Activated CD8-positive, alpha-beta memory T cell treated with anti-CD3 and anti-CD28 coated beads, Interleukin-2, amount 50 U/mL, for 1 hour (primary cell): ENCODE data around the gene CPLANE2.
"Not testable (repeated sequence)": the region's sequence is repeated elsewhere in the genome, so short reads cannot be mapped to it uniquely, and the experiment has no call there.

ENCODE experiments used
- DNase-seq: peaks from one replicate; pipeline ENCODE4 v3.0.0-alpha.2; 2020; ENCODE audit errors: extremely low read depth

CPLANE2 gene

DNA sequence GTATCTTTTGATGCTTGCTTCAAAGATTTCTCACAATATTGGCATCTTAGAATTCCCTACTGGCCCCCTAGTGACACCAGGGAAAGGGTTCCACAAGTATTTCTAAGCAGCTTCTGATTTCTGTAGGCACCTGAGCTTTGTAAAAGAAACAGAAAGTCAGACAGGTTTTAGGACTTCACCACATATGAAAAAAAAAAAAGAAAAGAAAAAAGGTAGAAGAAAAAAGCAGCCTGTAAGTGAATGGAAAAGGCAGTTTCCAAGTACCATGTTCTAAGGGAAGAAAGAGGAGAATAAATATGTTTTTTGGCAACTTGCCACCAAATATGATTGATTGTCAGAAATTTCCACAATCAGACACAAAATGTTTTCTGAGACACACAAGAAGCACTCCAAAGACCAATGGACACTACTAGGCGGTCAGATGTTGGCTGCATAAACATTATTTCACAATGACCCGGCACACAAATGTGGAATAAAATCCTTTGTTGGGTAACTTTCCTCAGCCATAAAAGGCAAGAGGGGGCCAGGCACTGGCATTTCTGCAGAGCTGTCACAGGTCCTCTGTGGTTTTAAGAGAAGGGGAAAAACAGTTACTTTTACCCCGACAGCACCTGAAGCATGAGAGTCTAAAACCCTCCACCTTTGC is 12.7 kb upstream of the CPLANE2 start:
- no peak for DNase-seq

DNA sequence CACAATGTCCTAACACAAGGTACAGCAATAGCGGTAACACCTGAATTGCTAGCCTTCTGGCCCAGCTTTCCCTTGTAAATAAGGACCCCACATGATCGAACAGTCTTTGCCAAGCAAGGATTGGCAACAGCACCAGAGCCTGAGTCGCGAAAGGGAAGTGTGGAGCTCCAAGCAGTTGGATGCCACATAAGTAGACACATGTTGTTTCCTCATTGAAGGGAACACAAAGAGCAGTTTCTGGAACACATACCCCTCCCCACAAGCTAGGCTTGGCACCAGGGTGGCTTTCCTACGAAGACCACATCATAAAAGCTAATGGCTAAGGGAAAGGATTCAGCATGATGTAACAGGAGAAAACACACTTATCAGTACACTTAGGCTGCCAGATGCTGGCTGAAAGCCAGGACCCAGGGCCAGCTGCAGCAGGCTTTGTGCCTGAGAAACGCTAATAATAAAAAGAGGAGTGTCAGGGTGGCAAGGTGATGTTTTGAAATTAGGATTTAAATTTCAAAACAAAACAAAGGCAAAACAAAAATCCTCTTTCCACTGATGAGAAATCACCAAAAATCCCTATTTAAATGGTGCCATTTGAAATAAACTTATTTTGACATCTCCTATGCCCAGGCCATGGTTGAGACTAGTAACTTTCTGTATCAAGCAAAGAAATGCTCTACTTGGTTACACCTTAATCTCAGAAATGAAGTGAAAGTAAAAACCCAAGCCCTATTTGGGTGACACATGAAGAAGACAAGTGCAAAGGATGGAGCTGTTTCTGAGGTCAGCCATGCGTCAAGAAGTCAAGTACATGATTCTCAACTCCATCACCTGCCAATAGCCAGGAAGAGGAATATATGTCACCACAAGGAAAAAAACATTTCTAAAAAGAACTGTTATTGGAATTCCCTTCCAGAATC is 11.9 kb upstream of the CPLANE2 start:
- no peak for DNase-seq

DNA sequence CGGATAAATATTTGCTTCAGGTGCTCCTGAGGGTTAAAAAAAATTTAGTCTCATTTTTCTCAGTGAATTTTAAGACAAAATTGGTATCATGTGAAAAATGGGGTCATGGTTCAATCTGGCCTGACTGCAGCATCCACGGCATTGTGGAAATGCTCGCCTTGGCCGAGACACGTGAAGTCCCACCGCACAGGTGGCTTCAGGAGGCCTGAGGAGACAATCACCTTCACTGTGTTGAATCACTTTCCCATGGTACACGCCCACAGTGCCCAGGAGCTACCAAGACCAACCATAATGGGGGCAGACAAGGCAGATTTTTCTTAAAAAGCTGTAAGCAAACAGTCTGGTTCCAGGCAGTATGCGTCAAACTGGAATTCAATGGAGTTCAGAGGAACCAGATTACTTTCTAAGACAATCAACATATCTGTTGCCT is 11.0 kb upstream of the CPLANE2 start:
- DNase-seq = no peak

DNA sequence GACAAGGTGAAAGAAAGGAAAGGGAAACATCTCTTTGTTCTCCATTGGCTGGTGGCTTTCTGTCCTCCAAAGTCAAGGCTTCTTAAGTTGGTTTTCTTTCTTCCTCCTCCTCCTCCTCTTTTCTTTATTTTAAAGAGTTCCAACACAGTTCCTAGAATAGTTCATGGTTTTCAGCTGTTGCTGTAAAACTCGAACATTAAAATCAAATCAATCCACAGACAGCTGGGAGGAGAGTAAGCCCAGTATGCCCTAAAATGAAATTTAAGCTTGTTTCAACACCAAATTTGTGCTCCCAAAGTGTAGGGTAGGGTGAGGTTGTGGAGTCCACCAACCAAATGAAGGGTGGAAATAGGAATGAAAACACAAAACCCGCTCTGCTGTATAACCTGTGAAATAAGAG is 10.5 kb upstream of the CPLANE2 start:
- no peak for DNase-seq

DNA sequence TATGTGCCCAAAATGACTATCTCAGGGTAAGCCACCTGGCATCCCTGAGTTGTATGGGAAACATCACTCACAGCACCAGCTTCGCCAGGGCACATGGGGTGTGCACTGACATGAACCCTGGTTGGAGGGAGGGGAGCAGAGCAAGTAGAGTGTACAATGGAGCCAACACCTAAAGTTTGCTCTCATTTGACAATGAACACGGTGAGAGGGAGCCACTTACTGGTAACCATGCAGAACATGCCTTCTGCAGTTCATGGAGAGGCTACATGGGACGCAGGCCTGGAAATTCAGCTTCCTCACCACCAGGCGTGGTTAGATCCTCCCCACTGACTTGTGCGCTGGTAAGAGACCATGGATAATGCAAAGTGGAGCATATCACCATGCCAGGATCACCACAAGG is 10.0 kb upstream of the CPLANE2 start:
- DNase-seq = no peak

DNA sequence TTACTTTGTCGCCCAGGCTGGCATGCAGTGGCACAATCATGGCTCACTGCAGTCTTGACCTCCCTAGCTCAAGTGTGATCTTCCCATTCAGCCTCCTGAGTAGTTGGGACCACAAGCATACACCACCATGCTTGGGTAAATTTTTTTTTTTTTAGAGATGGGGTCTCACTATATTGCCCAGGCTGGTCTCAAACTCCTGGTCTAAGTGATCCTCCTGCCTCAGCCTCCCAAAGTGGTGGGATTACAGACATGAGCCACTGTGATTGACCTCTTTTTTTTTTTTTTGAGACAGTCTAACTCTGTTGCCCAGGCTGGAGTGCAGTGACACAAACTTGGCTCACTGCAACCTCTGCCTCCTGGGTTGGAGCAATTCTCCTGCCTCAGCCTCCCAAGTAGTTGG is 9.3 kb upstream of the CPLANE2 start:
- DNase-seq = not testable (repeated sequence)

DNA sequence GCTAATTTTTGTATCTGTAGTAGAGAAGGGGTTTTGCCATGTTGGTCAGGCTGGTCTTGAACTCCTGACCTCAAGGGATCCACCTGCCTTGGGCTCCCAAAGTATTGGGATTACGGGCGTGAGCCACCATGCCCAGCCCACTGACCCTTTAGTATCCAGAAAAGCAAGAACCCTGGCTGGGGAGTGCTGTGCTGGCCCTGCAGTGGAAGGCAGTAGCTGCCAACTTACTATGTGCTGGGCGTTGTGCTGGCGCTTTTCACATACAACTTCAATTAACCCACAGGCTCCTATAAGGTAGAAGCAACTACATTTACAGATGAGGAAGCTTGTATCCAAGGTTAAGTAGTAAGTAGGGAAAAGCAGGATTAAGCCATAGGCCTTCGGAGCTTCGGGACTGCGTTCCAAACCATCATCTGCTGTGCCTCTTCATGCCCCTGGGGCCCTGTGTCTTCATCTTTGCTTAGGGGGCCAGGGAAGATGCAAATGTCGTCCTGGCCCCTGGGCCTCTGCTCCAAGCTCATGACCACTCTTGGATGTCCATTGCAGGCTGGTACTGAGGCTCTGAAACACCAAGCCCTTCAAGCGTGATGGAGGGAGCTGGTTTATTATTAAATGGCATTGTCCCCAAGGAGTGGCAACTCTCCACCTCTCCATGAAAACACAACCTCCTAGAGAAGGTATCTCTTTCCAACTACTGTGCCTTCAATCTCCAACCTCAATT is 8.7 kb upstream of the CPLANE2 start:
- no peak for DNase-seq

DNA sequence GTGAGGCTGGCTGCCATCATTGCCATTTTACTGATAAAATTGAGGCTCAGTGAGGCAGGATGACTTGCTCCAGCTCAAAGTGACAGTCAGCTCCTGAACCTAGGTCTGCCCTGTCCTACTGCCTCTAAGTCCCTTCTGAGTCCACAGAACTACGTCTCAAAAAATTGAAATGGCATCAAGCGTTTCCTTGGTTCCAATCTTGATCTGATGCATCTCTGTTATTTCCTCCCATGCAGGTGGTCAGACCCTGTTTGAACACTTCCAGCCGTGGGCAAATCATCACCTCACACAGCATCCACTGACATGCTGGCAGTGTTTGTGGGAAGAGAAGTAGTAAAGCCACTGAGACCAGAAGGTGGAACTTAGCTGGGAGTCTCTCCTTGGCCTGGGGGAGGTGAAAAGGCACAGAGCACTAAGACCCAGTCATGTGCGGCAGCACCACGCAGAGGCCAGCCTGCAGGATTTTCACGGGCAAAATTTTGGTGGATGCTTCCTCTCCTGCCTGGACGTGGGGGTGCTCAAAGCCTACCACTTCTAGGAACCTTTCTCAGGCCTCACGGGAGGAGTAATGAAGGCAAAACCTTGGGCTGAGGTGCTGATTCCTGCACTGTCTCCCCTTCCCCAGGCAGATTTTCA is 7.8 kb upstream of the CPLANE2 start:
- DNase-seq = no peak

DNA sequence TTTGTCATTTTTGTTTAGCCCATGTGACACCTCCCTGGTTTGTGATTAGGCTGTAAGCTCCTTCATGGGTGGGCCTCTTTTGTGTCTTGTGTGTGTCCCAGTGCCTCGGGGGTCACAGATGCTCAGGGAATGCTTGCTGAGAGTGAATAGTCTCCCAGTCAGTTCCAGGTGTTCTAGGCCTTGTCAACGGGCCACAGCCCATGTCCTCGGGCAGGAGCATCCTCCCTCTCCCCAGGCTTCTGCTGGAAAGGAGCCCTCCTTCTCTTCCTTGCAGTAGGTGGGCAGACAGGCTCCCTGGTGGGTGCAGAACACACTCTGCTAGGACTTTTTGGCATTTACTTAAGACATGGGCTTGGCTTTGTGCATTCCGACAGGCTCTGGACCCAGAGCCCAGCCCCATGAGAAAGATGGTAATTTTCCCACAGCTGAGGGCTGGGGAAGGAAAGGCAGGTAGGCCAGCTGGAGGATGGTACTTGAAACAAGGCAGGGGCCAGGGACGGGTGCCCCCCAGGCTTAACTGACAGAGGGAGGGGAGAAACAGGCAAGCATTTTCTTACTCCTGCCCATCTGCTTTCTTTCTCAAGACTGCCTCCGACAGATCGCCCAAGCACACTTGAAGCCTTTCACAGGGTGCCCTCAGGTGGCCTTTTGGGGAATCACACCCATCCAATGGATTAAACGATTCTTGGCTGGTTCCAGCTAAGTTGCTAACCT is 7.1 kb upstream of the CPLANE2 start:
- peak; percentile 33 for DNase-seq

DNA sequence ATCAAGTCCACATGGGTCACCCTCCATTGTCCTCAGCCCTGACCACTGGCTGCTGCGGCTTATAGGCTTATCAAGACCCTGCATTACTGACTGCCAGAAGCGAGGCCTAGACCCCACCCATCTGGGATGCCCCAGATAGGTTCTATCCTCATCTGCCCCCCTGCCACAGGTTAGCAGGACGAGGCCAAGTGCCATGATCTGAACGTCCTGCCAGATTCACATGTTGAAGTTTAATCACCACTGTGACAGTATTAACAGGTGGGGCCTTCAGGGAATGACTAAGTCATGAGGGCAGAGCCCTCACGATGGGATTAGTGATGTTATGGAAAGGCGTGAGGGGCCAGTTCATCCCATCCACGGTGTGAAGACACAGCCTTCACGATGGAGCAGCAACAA is 6.2 kb upstream of the CPLANE2 start:
- DNase-seq = no peak

DNA sequence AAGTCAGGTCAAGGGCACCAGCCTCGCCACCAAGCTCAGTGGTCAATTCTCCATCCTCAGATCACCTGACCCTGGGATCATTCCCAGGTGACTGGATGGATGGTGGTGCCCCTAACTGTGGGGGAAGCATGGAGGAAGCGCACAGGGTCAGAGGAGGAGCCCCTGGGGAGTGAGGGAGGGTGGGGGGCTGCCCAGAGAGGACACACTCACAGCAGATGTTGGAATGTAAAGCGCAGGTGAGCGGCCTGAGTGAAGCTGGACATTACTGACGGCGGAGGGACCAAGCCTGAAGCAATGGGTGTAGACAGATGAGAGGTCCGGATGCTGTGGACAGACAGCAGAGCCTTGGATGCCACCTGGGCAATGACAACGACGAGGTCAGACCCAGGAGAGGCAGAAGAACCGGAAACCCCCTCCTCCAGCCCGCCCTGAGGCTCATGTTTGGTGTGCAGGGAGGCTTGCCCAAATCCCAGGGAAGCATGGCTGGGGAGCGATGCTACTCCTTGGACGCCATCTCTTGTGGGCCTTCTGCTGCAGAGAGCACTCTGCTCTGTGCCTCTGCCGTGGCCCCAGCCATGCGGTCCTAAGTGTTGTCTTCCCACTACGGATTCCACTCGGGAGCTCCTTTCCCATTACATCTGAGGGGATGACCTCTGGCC is 5.7 kb upstream of the CPLANE2 start:
- DNase-seq = no peak

DNA sequence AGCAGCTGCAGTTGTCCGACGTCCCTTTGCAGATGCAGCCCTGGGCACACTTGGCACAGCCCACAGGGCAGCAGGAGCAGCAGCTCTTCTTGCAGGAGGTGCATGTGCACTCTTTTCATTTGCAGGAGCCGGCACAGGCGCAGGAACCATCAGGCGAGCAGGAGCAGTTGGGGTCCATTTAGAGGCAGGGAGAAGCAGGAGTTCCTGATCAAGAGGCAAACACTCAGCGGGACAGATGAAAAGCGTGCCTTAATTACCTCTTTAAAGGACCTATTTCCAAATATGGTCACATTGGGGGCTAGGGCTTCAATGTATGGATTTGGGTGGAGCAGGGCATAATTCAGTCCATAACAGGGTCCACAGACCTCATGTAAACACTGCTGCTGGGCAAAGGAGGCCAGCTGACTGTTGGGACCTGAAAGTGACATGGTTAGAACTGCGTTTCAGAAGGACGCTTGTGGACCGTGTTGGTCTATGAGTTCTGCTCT is 4.3 kb upstream of the CPLANE2 start:
- no peak for DNase-seq

DNA sequence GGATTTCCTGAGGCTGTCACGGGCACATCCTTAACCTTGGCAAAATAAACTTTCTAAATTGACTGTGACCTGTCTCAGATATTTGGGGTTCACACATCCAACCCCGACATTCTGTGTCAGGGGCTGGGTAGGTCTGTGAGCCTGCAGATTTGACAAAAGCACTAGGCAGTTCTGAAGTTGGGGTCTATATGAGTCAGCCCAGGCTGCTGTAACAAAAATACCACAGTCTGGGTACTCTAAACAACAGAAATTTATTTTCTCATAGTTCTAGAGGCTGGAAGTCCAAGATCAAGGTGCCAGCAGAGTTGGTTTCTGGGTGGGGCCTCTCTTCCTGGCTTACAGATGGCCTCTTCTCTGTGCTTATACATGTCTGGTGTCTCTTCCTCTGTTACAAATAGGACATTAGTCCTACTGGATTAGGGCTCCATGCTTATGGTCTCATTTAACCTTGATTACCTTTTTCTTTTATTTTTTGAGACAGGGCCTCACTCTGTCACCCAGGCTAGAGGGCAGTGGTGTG is 3.0 kb upstream of the CPLANE2 start:
- DNase-seq = no peak

DNA sequence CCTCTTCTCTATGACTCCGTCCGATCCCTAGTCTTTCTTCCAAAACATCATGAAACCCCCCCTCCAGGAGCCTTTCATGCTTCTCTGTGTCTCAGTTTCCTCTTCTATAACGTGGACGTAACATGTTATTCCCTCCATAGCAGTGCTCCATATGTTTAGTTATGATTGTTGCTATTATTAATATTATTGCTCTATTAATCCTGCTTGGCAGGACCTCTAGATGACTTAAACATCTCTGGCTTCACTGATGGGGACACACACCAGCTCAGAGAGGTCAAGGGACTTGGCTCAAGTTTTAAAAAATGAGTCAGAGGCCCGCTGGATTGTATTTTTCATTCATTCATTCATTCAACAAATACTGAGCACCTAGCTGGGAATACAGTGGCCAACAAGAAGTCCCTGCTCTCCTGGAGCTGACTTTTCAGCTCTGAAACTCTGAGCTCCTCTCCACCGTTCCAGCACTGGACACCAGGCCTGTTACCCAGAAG is 404 bp upstream of the CPLANE2 start:
- DNase-seq = no peak

DNA sequence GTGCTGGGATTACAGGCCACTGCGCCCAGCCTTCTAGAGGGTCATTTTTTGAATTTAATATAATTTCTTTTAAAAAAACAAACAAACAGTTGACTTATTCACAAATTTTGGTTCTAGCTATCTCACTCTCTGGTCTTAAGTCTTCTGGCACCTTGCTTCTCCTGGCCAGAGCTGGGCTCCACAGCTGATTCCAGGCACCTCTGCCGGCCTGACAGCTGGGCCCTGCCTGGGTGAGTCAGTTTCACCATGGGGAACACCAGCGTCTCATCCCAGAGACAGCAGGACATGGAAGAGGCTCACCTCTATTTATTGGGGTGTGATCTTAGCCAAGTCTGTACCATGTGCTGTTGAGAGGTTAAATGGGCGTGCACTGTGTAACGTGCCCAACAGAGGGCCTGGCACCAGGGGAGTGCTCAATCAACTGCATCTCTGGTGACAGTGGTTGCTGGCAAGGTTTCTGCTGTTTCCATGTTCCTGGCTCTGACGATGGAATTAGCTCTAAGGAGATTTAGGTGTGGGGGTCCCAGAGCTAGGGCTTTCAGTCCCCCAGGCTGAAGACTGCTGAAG is 956 bp downstream of the CPLANE2 start:
- DNase-seq = no peak

DNA sequence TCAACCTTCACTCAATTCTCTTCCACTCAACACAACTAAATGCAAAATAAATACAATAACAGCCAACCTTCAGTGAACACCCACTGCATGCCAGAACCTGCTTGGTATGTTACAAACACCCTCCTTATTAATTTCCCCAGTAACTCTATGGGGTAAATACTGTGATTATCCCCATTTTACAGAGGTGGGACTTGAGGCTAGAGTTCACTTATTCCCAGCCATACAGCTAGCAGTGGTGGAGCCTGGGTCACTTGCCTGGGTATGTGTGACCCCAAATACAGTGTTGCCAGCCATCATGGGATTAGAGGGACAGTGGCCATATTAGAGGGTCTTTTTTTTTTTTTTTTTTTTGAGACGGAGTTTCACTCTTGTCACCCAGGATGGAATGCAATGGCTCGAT is 1.6 kb downstream of the CPLANE2 start:
- no peak for DNase-seq

DNA sequence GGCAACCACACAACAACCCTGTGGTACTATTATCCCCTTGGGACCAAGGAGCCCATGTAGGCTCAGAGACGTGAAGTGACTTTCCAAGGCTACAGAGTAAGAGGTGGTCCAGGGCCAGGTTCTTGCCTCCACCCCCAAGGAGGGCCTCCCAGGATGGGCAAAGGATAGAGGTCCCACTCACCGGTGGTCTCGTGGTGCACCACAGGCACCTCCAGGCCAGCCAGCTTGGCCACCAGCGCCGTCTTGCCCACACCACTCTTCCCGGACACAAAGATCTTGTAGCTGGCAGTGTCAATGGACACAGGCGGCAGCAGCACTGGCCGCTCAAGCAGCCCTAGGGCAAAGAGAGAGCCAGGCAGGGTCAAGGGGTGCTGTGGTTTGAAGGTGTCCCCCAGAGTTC is 3.6 kb downstream of the CPLANE2 start:
- no peak for DNase-seq

DNA sequence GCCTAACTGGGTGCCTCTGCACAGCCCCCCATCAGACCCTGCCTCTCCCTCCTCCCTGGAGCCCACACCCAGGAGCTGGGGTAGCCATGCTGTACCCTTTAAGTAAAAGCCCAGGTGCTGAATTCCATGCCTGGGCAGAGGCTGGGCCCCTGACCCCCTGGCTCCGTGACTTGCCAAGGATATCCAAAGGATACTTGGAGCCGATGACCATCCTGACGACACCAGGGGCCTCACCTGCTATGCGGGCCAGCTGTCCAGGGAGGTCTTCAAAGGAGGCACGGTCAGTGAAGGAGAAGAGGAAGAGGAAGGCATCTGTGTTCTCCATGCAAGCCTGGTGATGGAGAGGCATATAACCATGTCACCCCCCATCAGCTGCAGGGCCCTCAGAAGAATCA is 4.7 kb downstream of the CPLANE2 start:
- no peak for DNase-seq

DNA sequence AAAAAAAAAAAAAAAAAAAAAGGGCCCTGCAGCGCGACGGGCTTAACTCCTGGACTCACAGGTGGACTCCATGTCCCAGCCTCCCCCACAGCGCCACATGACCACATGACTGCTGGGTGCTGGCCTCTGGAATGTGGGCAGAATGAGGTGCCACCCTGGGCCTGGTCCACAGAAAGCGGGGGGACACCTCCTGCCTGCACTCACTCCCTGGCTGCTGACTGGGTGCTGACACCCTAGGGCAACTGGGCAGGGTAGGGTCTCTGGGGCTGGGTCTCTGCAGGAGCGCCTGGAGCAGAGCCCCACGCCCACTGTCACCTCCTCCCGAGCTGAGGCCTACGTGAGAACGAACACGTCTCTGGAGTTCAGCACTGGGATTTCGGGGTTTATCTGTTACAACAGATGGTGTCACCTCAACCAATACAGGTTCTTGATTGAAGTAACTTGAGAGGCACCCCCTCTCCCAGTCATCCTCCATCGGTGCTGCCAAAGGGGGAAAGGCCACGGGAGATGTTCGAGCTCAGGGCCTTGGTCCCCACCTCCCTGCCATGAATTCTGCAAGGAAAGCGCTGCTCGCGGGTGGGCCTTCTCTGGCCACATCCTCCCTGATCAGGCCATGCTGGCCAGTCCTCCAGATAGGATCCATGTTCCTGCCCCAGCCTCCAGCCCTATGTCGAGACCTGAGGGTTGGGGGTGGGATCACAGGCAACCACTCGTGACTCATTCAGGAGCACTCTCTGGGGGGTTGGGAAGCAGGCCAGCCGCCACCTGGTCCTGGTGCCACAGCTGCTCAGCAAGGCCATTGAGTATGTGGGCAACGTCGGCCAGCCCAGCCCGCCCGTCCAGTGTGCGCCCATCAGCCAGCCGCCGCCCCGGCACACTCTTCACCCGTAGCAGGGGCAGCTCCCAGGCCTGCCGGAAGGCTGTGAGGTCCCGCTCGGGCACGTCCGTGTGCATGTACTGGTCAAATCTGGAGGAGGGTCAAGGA is 5.4 kb downstream of the CPLANE2 start:
- no peak for DNase-seq
